Mesodermal cell (in vitro differentiated cells): ENCODE data around the gene SLC44A2.

Source experiments
- H3K27ac ChIP-seq: 2 replicates; pipeline ENCODE4 v1.7.0; 2013; ENCODE audit warnings: mild to moderate bottlenecking, low read depth, low read length, moderate library complexity; ENCODE audit not compliant: severe bottlenecking
- H3K36me3 ChIP-seq: 2 replicates; pipeline ENCODE4 v1.7.1; 2013; ENCODE audit warnings: mild to moderate bottlenecking, low read length, moderate library complexity; ENCODE audit not compliant: control insufficient read depth, insufficient read depth
- H3K4me1 ChIP-seq: one replicate; pipeline ENCODE4 v1.7.1; 2013; ENCODE audit warnings: mild to moderate bottlenecking, low read length; ENCODE audit not compliant: insufficient read depth, control insufficient read depth, poor library complexity, severe bottlenecking
- H3K4me3 ChIP-seq: 2 replicates; pipeline ENCODE4 v1.7.0; 2013; ENCODE audit warnings: low read length, control low read depth, mild to moderate bottlenecking; ENCODE audit not compliant: insufficient read depth, poor library complexity, severe bottlenecking; ENCODE audit errors: extremely low read depth
- H3K9me3 ChIP-seq: 2 replicates; pipeline ENCODE4 v1.7.1; 2013; ENCODE audit warnings: mild to moderate bottlenecking, low read length, moderate library complexity; ENCODE audit not compliant: control insufficient read depth
- WGBS, 2 experiments: methylation state at CpG; one replicate each; pipeline ENCODE4 v1.1.5; 2013; ENCODE audit warnings: missing lambda C conversion rate in 2 of 2; ENCODE audit not compliant: insufficient coverage in 2 of 2; 5-methylcytosine and 5-hydroxymethylcytosine counted together

The SLC44A2 gene

DNA sequence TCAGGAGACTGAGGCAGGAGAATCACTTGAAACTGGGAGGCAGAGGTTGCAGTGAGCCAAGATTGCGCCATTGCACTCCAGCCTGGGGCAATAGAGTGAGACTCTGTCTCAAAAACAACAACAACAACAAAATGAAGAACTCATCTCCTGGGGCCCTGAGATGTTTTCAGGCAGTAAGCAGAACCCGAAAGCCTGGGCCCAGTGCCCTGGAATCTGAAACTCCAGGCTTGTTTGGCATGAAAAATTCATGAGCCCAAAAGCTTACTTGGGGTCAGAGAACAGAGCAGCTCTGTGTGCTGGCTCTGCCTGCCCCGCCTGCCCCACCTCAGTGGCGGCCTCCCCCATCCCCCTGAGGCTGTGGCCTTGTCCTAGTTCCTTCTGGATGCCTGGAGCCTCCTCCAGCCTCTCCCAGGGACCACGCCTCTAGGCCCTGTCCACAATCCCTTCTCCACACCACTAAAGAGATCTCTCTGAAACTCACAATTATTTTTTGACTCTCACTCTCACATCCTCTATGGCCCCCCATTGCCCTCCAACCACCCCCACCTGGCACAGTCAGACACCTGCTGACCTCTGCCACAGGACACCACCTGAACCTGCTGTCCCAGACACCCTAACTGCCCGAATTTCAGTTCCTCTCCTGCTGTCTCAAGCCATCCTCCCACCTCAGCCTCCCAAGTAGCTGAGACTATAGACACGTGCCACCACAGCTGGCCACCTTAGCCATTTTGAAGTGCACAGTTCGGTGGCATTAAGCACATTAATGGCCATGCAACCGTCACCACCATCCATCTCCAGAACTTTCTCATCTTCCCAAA is 31.3 kb upstream of the SLC44A2 start:
- H3K36me3 ChIP-seq: no peaks in the 10 kb centered on the region
- H3K9me3 ChIP-seq: no peaks in the 10 kb centered on the region
- H3K4me1 ChIP-seq: no peaks in the 10 kb centered on the region
- H3K27ac ChIP-seq: no peak overlapping the region
- H3K4me3 ChIP-seq: no peak overlapping the region
- WGBS, 2 experiments: 82 to 87% methylated on average over 7 to 9 of the region's 9 CpGs

GRCh38 chr19:10600149-10600548 is 25.2 kb upstream of the SLC44A2 start:
- no peaks in the 10 kb centered on the region for H3K9me3 ChIP-seq
- no peaks in the 10 kb centered on the region for H3K36me3 ChIP-seq
- peaks cover 17% of the 10 kb centered on the region for H3K4me1 ChIP-seq
- WGBS, 2 experiments: 97 to 100% methylated on average over 3 to 4 of the region's 5 CpGs
- no peak overlapping the region for H3K4me3 ChIP-seq
- no peak overlapping the region for H3K27ac ChIP-seq

- WGBS, 2 experiments: 42 to 70% methylated on average over 2 of the region's 7 CpGs
- no peaks in the 10 kb centered on the region for H3K36me3 ChIP-seq
- H3K4me1 ChIP-seq: peaks cover 17% of the 10 kb centered on the region
- no peaks in the 10 kb centered on the region for H3K9me3 ChIP-seq
- peak overlapping the region; percentile 5 for H3K4me3 ChIP-seq
- peak overlapping the region; percentile 53 for H3K27ac ChIP-seq
These were observed 23.4 kb upstream of the SLC44A2 start for GRCh38 chr19:10601999-10602329.

DNA sequence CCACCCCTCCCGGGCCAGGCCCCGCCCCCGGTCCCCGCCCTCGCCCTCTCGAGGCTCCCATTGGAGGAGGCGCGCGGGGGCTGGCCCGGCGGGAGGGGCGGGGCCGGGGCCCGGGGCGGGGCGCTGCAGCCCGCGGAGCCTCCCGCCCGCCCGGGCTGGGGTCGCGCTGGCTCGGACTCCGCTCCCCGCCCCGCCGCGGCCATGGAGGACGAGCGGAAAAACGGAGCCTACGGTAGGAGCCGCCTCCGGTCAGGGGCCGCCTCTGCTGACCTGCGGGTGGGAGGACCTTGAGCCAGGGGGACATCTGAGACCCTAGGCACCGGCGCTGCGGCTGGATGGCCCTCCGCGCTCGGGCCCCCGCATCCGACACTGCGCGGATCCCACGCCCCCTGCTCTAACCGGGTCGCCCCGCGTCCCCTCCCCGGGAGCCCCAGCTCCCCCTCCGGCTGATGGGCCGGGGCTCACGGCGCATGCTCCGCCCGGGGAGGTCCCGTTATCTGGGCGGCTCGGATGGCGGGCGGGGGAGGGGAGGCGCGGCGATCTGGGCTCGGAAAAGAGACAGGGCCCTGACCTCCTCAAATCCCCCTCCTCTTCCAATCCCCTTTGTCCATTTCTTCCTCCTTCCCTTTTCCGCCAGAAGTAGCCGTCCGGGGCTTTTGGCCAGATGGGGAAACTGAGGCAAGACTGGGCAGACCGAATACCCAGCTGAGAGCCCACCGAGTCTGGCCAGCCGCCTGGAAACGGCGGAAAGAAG is 22.8 kb upstream of the SLC44A2 start:
- Histone ChIP-seq H3K9me3 (no peaks in the 10 kb centered on the region), H3K27ac (peak overlapping the region; percentile 87), H3K4me3 (peak overlapping the region; percentile 84), H3K36me3 (no peaks in the 10 kb centered on the region), H3K4me1 (peaks cover 17% of the 10 kb centered on the region)
- WGBS, 2 experiments: 0% methylated on average over 31 to 55 of the region's 76 CpGs

DNA sequence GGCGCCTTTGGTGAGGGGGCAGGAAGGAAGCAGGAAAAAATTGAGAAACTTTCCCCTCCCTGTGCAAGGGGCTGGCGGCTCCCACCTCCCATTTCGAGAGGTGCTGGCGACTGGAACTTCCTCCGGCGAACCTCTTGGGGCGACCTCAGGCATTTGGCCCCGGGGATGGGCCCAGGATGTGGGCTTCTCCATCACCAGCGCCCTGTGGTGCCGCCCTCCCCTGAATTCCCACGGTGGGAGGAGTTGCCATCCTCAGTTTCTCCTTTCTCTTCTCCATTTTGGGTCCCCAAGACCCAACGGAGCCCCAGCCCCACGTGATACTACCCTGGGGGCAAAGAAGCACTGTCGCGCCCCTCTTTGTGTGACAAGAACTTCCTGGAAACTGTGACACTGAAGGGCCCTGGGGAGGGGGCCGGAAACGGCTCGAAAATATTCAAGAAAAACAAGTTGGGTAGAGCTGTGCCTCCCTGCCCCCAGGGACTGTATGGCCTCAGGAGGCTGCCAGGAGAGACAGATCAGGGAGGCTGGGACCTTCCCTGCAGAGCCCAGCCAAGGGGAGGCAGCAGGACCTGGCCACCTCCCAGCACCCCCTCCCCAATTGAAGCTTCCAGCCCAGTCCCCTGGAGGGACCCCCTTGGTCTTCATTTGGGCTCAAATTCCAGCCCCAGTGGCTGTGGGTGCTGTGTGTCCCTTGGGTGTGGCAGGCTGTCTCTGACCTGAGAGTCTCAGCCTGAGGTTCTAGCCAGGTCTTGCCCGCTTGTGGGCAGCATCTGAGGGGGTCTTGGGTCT is 22.1 kb upstream of the SLC44A2 start:
- no peaks in the 10 kb centered on the region for H3K9me3 ChIP-seq
- H3K27ac ChIP-seq: peak overlapping the region; percentile 87
- H3K36me3 ChIP-seq: no peaks in the 10 kb centered on the region
- 4 to 13% methylated on average over 16 to 18 of the region's 19 CpGs for WGBS, 2 experiments
- peak overlapping the region; percentile 84 for H3K4me3 ChIP-seq
- peaks cover 17% of the 10 kb centered on the region for H3K4me1 ChIP-seq

GRCh38 chr19:10603873-10604459 is 21.4 kb upstream of the SLC44A2 start:
- no peaks in the 10 kb centered on the region for H3K9me3 ChIP-seq
- no peaks in the 10 kb centered on the region for H3K36me3 ChIP-seq
- peaks cover 17% of the 10 kb centered on the region for H3K4me1 ChIP-seq
- peak overlapping the region; percentile 87 for H3K27ac ChIP-seq
- peak overlapping the region; percentile 84 for H3K4me3 ChIP-seq
- WGBS, 2 experiments: 74 to 81% methylated on average over 6 to 7 of the region's 9 CpGs

GRCh38 chr19:10604460-10604980 is 20.8 kb upstream of the SLC44A2 start:
- no peak overlapping the region for H3K4me3 ChIP-seq
- H3K36me3 ChIP-seq: no peaks in the 10 kb centered on the region
- 89 to 93% methylated on average over 8 of the region's 9 CpGs for WGBS, 2 experiments
- H3K4me1 ChIP-seq: peaks cover 17% of the 10 kb centered on the region
- peak overlapping the region; percentile 87 for H3K27ac ChIP-seq
- no peaks in the 10 kb centered on the region for H3K9me3 ChIP-seq

DNA sequence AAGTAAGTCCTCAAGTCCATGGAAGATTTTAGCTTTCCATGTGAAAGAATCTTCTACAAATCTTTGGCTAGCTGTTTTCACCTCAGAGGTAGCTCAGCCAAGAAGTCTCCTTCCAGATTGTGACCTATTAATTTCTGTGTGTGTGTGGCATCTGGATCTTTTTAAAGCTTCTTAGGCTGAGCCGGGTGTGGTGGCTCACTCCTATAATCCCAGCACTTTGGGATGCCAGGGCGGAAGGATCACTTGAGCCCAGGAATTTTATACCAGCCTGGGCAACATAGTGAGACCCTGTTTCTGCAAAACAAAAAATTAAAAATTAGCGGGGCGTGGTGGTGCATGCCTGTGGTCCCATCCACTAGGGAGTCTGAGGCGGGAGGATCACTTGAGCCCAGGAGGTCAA is 13.4 kb upstream of the SLC44A2 start:
- H3K27ac ChIP-seq: no peak overlapping the region
- no peaks in the 10 kb centered on the region for H3K9me3 ChIP-seq
- H3K4me3 ChIP-seq: no peak overlapping the region
- WGBS, 2 experiments: 92 to 95% methylated on average over 4 to 5 of the region's 5 CpGs
- H3K36me3 ChIP-seq: peaks cover 25% of the 10 kb centered on the region
- peaks cover 2% of the 10 kb centered on the region for H3K4me1 ChIP-seq

DNA sequence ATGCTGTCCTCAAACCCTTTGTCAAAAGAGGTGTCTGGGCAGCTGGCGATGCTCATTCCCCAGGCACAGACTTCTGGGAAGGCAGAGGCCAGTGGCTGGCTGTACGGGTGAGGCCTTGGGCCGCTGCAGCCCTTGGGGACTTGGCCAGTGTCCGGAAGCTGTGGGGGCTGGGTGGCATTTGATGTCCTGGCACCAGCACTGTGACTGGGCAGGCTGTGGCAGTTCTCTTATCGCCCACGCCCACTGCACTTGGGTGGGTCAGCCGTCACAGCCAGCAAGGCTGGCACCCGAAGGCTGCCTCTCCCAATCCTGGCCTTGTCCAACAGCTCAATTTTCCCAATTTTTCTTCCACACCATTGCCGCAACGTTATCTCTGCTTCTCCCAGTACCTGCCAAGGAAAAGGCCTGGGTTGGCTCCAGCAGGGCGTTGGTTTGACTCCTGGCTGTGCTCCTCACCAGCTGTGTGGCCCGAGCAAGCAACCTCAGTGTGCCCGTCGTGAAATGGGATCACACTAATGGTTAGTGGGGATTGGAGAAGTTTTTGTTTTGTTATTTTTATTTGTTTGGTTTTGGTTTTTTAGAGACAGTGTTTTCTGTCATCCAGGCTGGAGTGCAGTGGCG is 12.7 kb upstream of the SLC44A2 start:
- peaks cover 4% of the 10 kb centered on the region for H3K4me1 ChIP-seq
- peaks cover 28% of the 10 kb centered on the region for H3K36me3 ChIP-seq
- H3K9me3 ChIP-seq: no peaks in the 10 kb centered on the region
- no peak overlapping the region for H3K4me3 ChIP-seq
- 96 to 98% methylated on average over 12 to 14 of the region's 15 CpGs for WGBS, 2 experiments
- H3K27ac ChIP-seq: no peak overlapping the region
